K562 (cell line): Measurements from ENCODE around the gene VDR. TPM values are rescaled to one million over a fixed set of nuclear protein-coding genes. Genes with fewer than 3 reads are reported as not detected.

Source experiments
- ATAC-seq: fragments of 200-7000 bp; cut with Tn5 transposase; 3 replicates; pipeline ENCODE4 v1.9.1; 2020; ENCODE audit warnings: moderate library complexity
- BruUV-seq: library from RNA; stranded (reverse); fragments of 400-500 nt; replicated peaks from 2 replicates; lab custom pipeline; 2021; lab: Mats Ljungman, UMichigan
- CTCF ChIA-PET: fragments of 300-600 bp; formaldehyde crosslinking; extraction: SDS; loops from one replicate; lab custom pipeline; 2021; ENCODE audit warnings: low intra/inter-chr PET ratio; lab: Yijun Ruan, JAX
- POLR2A ChIA-PET: fragments of 300-600, 350-650 bp; sonication (Branson Sonifier 250); formaldehyde crosslinking; extraction: SDS; loops from one replicate; lab custom pipeline; 2021; ENCODE audit warnings: antibody characterized with exemption, inconsistent platforms; lab: Yijun Ruan, JAX
- DNase-seq, 4 experiments: peaks; one replicate each; pipeline versions ENCODE4 v3.0.0 to v3.0.0-alpha.2; 2011 to 2018; ENCODE audit warnings: low spot score in 3 of 4, mixed read lengths in 3 of 4; ENCODE audit errors: extremely low read depth in 1 of 4
- FAIRE-seq: peaks from 2 replicates; lab custom pipeline; 2011; peaks lifted over from hg19 to GRCh38; lab: Jason Lieb, UNC
- H2AFZ ChIP-seq: 2 replicates; pipeline ENCODE4 v1.6.0; 2011; ENCODE audit warnings: low read depth, low read length, control low read depth, inconsistent platforms
- H3K27ac ChIP-seq: fragments of 200-600 bp; 3 replicates; pipeline ENCODE4 v1.8.0; 2011; ENCODE audit warnings: low read depth, mild to moderate bottlenecking, control low read depth, inconsistent platforms, low read length, moderate library complexity, mixed read lengths; ENCODE audit errors: extremely low read depth
- H3K27me3 ChIP-seq, 2 experiments: fragments of 300-600 bp in 1 of 2; 2 replicates in 1 of 2; 3 replicates in 1 of 2; pipeline versions ENCODE4 v1.6.0 to v1.8.0; 2011; ENCODE audit warnings: inconsistent platforms in 2 of 2, low read length in 2 of 2, mild to moderate bottlenecking in 1 of 2, mixed read lengths in 1 of 2, moderate library complexity in 1 of 2; ENCODE audit not compliant: control insufficient read depth in 2 of 2, insufficient read depth in 2 of 2
- H3K36me3 ChIP-seq: fragments of 300-600 bp; 3 replicates; pipeline ENCODE4 v1.8.0; 2011; ENCODE audit warnings: mild to moderate bottlenecking, low read length, inconsistent platforms; ENCODE audit not compliant: control insufficient read depth, insufficient read depth
- H3K4me1 ChIP-seq, 2 experiments: fragments of 200-600 bp in 1 of 2; replicated peaks in 1 of 2; 2 replicates in 1 of 2; 3 replicates in 1 of 2; pipeline versions ENCODE4 v1.5.1 to v1.8.0; 2011; ENCODE audit warnings: inconsistent platforms in 2 of 2, low read length in 2 of 2, mild to moderate bottlenecking in 1 of 2, mixed read lengths in 1 of 2, moderate library complexity in 1 of 2; ENCODE audit not compliant: control insufficient read depth in 2 of 2, insufficient read depth in 2 of 2
- H3K4me2 ChIP-seq: 2 replicates; pipeline ENCODE4 v1.6.1; 2011; ENCODE audit warnings: low read length, control low read depth, inconsistent platforms, mixed read lengths; ENCODE audit not compliant: insufficient read depth
- H3K4me3 ChIP-seq: fragments of 200-600 bp; sonication (generic), shearing (Covaris generic); 2 replicates; pipeline ENCODE4 v1.5.1; 2016; ENCODE audit warnings: control low read depth, inconsistent platforms
- H3K79me2 ChIP-seq: fragments of 200-600 bp; 3 replicates; pipeline ENCODE4 v1.8.0; 2011; ENCODE audit warnings: low read length, inconsistent platforms; ENCODE audit not compliant: control insufficient read depth, insufficient read depth
- H3K9ac ChIP-seq, 2 experiments: 2 replicates each; pipeline versions ENCODE4 v1.6.0 to v1.6.1; 2011; ENCODE audit warnings: low read depth in 2 of 2, low read length in 2 of 2, control low read depth in 1 of 2, inconsistent platforms in 1 of 2, mild to moderate bottlenecking in 1 of 2, mixed read lengths in 1 of 2; ENCODE audit not compliant: insufficient read depth in 1 of 2
- H3K9me1 ChIP-seq: one replicate; pipeline ENCODE4 v1.6.0; 2011; ENCODE audit warnings: inconsistent platforms, mild to moderate bottlenecking, low read length, moderate library complexity; ENCODE audit not compliant: control insufficient read depth, insufficient read depth
- H3K9me3 ChIP-seq: replicated peaks from 2 replicates; pipeline ENCODE4 v1.5.1; 2011; ENCODE audit warnings: low read depth, low read length, inconsistent platforms; ENCODE audit not compliant: control insufficient read depth, insufficient read depth
- H4K20me1 ChIP-seq: replicated peaks from 2 replicates; pipeline ENCODE4 v1.6.1; 2011; ENCODE audit warnings: low read length, inconsistent platforms, mixed read lengths; ENCODE audit not compliant: control insufficient read depth, insufficient read depth
- CHCHD3 ChIP-seq: fragments of 250-450 bp; sonication (Bioruptor Pico); IDR thresholded peaks from 2 replicates; pipeline ENCODE4 v2.1.2; 2022; ENCODE audit warnings: mild to moderate bottlenecking
- CLOCK ChIP-seq: fragments of 250-450 bp; sonication (Bioruptor Pico); IDR thresholded peaks from 2 replicates; pipeline ENCODE4 v1.4.0; 2020; ENCODE audit warnings: mild to moderate bottlenecking, moderate library complexity, borderline replicate concordance
- MNT ChIP-seq, 2 experiments: fragments of 450-650 bp; conservative IDR thresholded peaks; 2 replicates each; pipeline ENCODE4 v1.6.1; 2017; ENCODE audit warnings: mild to moderate bottlenecking in 2 of 2, moderate library complexity in 2 of 2
- NKRF ChIP-seq: fragments of 450-650 bp; IDR thresholded peaks from 2 replicates; pipeline ENCODE4 v1.6.1; 2016; ENCODE audit warnings: borderline replicate concordance
- PYGO2 ChIP-seq: fragments of 450-650 bp; IDR thresholded peaks from 2 replicates; pipeline ENCODE4 v1.6.1; 2016; ENCODE audit warnings: mild to moderate bottlenecking, missing genetic modification characterization, moderate library complexity, missing compliant biosample characterization
- RBM14 ChIP-seq: fragments of 200-400 bp; formaldehyde crosslinking; IDR thresholded peaks from 2 replicates; pipeline ENCODE4 v1.6.1; 2018; ENCODE audit warnings: low read depth, mild to moderate bottlenecking, low read length, moderate library complexity, borderline replicate concordance; ENCODE audit not compliant: insufficient read depth
- TEAD4 ChIP-seq, 2 experiments: sonication (generic) in 1 of 2; formaldehyde crosslinking in 1 of 2; IDR thresholded peaks; 2 replicates each; pipeline versions ENCODE4 v1.6.1 to v1.8.0; 2012 to 2022; ENCODE audit warnings: borderline replicate concordance in 1 of 2, inconsistent platforms in 1 of 2, low read length in 1 of 2, mild to moderate bottlenecking in 1 of 2, missing genetic modification reagents in 1 of 2
- ZBTB17 ChIP-seq: fragments of 450-650 bp; formaldehyde crosslinking; IDR thresholded peaks from 2 replicates; pipeline ENCODE4 v1.4.0; 2020; ENCODE audit warnings: mild to moderate bottlenecking
- ZBTB8A ChIP-seq: fragments of 450-650 bp; IDR thresholded peaks from 2 replicates; pipeline ENCODE4 v1.6.1; 2018; ENCODE audit warnings: mild to moderate bottlenecking, moderate library complexity; ENCODE audit not compliant: partially characterized antibody
- ZFP91 ChIP-seq: sonication (generic); formaldehyde crosslinking; IDR thresholded peaks from 2 replicates; pipeline ENCODE4 v1.8.0; 2022; ENCODE audit warnings: mild to moderate bottlenecking, missing genetic modification reagents
- ZNF699 ChIP-seq: fragments of 250-450 bp; sonication (Bioruptor Pico); IDR thresholded peaks from 2 replicates; pipeline ENCODE4 v1.8.0; 2021; ENCODE audit warnings: mild to moderate bottlenecking, moderate library complexity; ENCODE audit not compliant: insufficient replicate concordance
- ZSCAN29 ChIP-seq: fragments of 450-650 bp; IDR thresholded peaks from 2 replicates; pipeline ENCODE4 v1.6.1; 2017
- ZZZ3 ChIP-seq: fragments of 450-650 bp; IDR thresholded peaks from 2 replicates; pipeline ENCODE4 v1.6.1; 2016; ENCODE audit warnings: antibody characterized with exemption, mild to moderate bottlenecking, moderate library complexity
- WGBS: fragments of 100-300 bp; shearing (Covaris generic); methylation state at CpG from one replicate; pipeline ENCODE4 v1.1.6; 2016; ENCODE audit warnings: low coverage, mixed read lengths; ENCODE audit not compliant: insufficient coverage; ENCODE audit errors: missing lambda C conversion rate; 5-methylcytosine and 5-hydroxymethylcytosine counted together
- in situ Hi-C: fragments of 300-500 bp; cut with MboI; formaldehyde crosslinking; loops from 4 replicates; pipeline ENCODE4 v1.15.0; 2018; ENCODE audit warnings: inconsistent platforms, mixed read lengths
- intact Hi-C: fragments of 100-400 bp; cut with micrococcal nuclease; formaldehyde crosslinking; loops from 2 replicates; pipeline ENCODE4 v1.14.2; 2022
- polyA plus RNA-seq, 8 experiments: library from polyadenylated mRNA; depleted of rRNA in 4 of 8; stranded (reverse) in 5 of 8; unstranded in 3 of 8; fragments of >200 nt; fragmentation: Nextera tagmentation in 2 of 8; fragmentation: Illumina TruSeq in 1 of 8; extraction: Ambion mirVana in 2 of 8; extraction: Trizol in 1 of 8; gene quantifications; 2 replicates each; pipeline versions ENCODE4 v1.2.1 to v1.2.3, GENCODE V29; 2011 to 2014; ENCODE audit warnings: inconsistent platforms in 1 of 8, missing spikeins in 1 of 8
- total RNA-seq, 7 experiments: library from RNA; depleted of rRNA in 6 of 7; stranded (reverse); fragments of >200 nt in 6 of 7; fragmentation: Illumina TruSeq in 2 of 7; extraction: Trizol in 2 of 7; gene quantifications; 2 replicates each; pipeline versions ENCODE4 v1.2.1 to v1.2.3, GENCODE V29; 2011 to 2021; ENCODE audit warnings: low replicate concordance in 1 of 7

The VDR gene
- total and polyA plus RNA-seq, 9 of the 15 experiments (the other 6 are each of a cell fraction or from before 2014, with no cell fraction given): 0.61 to 4.8 (median 2.0) TPM

- DNase-seq: no peak
- H3K27ac ChIP-seq: no peak overlapping the region
- H3K27me3 ChIP-seq: peaks cover 6 to 47% of the 10 kb centered on the region in 2 experiments; a peak in 4 of 5 replicates
- ChIA-PET CTCF (no interaction called here), POLR2A (interaction anchor here (0.6 kb wide), 1 partner anchor 155 kb away, joined by 3 read pairs; the partner anchor contains the start of gene SENP1)
- no peaks in the 10 kb centered on the region for H3K36me3 ChIP-seq
- no peak overlapping the region for H3K9ac ChIP-seq
- H4K20me1 ChIP-seq: no peaks in the 10 kb centered on the region
- peaks cover 0 to 11% of the 10 kb centered on the region in 2 experiments; a peak in 3 of 5 replicates for H3K4me1 ChIP-seq
- H3K4me3 ChIP-seq: no peak overlapping the region
- ATAC-seq: no peak
- no peaks in the 10 kb centered on the region for H3K9me1 ChIP-seq
- H3K4me2 ChIP-seq: no peak overlapping the region
- under 1% methylated on average over 8 of the region's 8 CpGs for WGBS
- no peaks in the 10 kb centered on the region for H3K9me3 ChIP-seq
- in situ Hi-C loops: no loop called here
- no TSS peak for BruUV-seq
- intact Hi-C loops: no loop called here
- FAIRE-seq: no peak
- H3K79me2 ChIP-seq: no peaks in the 10 kb centered on the region
- H2AFZ ChIP-seq: no peak overlapping the region
- TF ChIP-seq ZSCAN29 (no peak), PYGO2 (no peak), ZBTB8A (no peak), RBM14 (no peak), NKRF (no peak), ZNF699 (CRISPR knock-in tag) (no peak), CHCHD3 (CRISPR knock-in tag) (no peak), CLOCK (no peak), ZBTB17 (CRISPR knock-in tag) (no peak), TEAD4 (IDR thresholded peaks at IDR 0.05; ENCODE audit: low read length) (no peak), TEAD4 (CRISPR knock-in tag; IDR thresholded peaks at IDR 0.05; ENCODE audit: borderline replicate concordance) (no peak), ZZZ3 (no peak), ZFP91 (CRISPR knock-in tag) (no peak), MNT (conservative IDR thresholded peaks at IDR 0.05) (no peak)
Observed at GRCh38 chr12:47950856-47951468, 46.2 kb upstream of the VDR start.
